Measurements from ENCODE around the gene TRIM32.
A peak's percentile ranks its signal among the peaks of the same experiment; 100 is the strongest.

The TRIM32 gene

GRCh38 chr9:116705531-116705930 is 18.4 kb downstream of the TRIM32 start:
- DNase-seq (ENCODE audit: low read depth): no peak

- DNase-seq (ENCODE audit: low read depth): no peak
Observed at GRCh38 chr9:116706310-116707290, 19.5 kb downstream of the TRIM32 start.

- no peak for DNase-seq (ENCODE audit: low read depth)
Observed at GRCh38 chr9:116712781-116713180, 25.7 kb downstream of the TRIM32 start.

GRCh38 chr9:116713271-116713670 is 26.2 kb downstream of the TRIM32 start:
- no peak for DNase-seq (ENCODE audit: low read depth)

- DNase-seq (ENCODE audit: low read depth): no peak
Observed at GRCh38 chr9:116715751-116716150, 28.6 kb downstream of the TRIM32 start.

- DNase-seq (ENCODE audit: low read depth): no peak
Observed at GRCh38 chr9:116716438-116716837, 29.3 kb downstream of the TRIM32 start.

GRCh38 chr9:116717150-116717549 is 30.0 kb downstream of the TRIM32 start:
- no peak for DNase-seq (ENCODE audit: low read depth)

GRCh38 chr9:116718111-116718510 is 31.0 kb downstream of the TRIM32 start:
- DNase-seq (ENCODE audit: low read depth): no peak

- DNase-seq (ENCODE audit: low read depth): no peak
Observed at GRCh38 chr9:116720111-116720510, 33.0 kb downstream of the TRIM32 start.

- DNase-seq (ENCODE audit: low read depth): no peak
Observed at GRCh38 chr9:116721411-116721810, 34.3 kb downstream of the TRIM32 start.

GRCh38 chr9:116721944-116722343 is 34.8 kb downstream of the TRIM32 start:
- DNase-seq (ENCODE audit: low read depth): no peak

GRCh38 chr9:116724123-116724522 is 37.0 kb downstream of the TRIM32 start:
- DNase-seq (ENCODE audit: low read depth): no peak

GRCh38 chr9:116726602-116727001 is 39.5 kb downstream of the TRIM32 start:
- DNase-seq (ENCODE audit: low read depth): no peak

- DNase-seq (ENCODE audit: low read depth): no peak
Observed at GRCh38 chr9:116733010-116733641, 46.0 kb downstream of the TRIM32 start.

GRCh38 chr9:116736399-116737151 is 49.5 kb downstream of the TRIM32 start:
- no peak for DNase-seq (ENCODE audit: low read depth)

- DNase-seq (ENCODE audit: low read depth): peak; percentile 45
Observed at GRCh38 chr9:116737152-116737546, 50.0 kb downstream of the TRIM32 start.

- no peak for DNase-seq (ENCODE audit: low read depth)
Observed at GRCh38 chr9:116741086-116741740, 54.1 kb downstream of the TRIM32 start.

GRCh38 chr9:116741742-116742141 is 54.6 kb downstream of the TRIM32 start:
- DNase-seq (ENCODE audit: low read depth): no peak

- no peak for DNase-seq (ENCODE audit: low read depth)
Observed at GRCh38 chr9:116749176-116749575, 62.1 kb downstream of the TRIM32 start.

- DNase-seq (ENCODE audit: low read depth): no peak
Observed at GRCh38 chr9:116749772-116750171, 62.7 kb downstream of the TRIM32 start.

GRCh38 chr9:116750510-116750909 is 63.4 kb downstream of the TRIM32 start:
- DNase-seq (ENCODE audit: low read depth): no peak
